Gastroesophageal sphincter (tissue), 3 donors: ENCODE results near the gene GRID1.

ENCODE experiments used
- CTCF ChIP-seq, 4 experiments: fragments of 200-600 bp in 2 of 4; fragments of 450-650 bp in 2 of 4; sonication (generic) in 1 of 4; IDR thresholded peaks; one replicate each; pipeline ENCODE4 v1.5.1; 2017 to 2019; ENCODE audit warnings: antibody characterized with exemption in 4 of 4, mild to moderate bottlenecking in 2 of 4, moderate library complexity in 2 of 4
- POLR2A ChIP-seq, 2 donors: fragments of 450-650 bp; IDR thresholded peaks; one replicate each; pipeline ENCODE4 v1.6.1; 2017; ENCODE audit warnings: antibody characterized with exemption in 2 of 2, mild to moderate bottlenecking in 2 of 2, moderate library complexity in 1 of 2
- POLR2AphosphoS5 ChIP-seq: sonication (generic); formaldehyde crosslinking; IDR thresholded peaks from one replicate; pipeline ENCODE4 v1.6.1; 2017; ENCODE audit warnings: antibody characterized with exemption

- TF ChIP-seq POLR2AphosphoS5 (no peak), CTCF (IDR thresholded peaks at IDR 0.05) (no peak), POLR2A (IDR thresholded peaks at IDR 0.05) (no peak)
Observed at GRCh38 chr10:86123715-86124114, 242.9 kb downstream of the GRID1 start.
